Myocyte (in vitro differentiated cells): ENCODE measurements around the gene GNG2. TPM values are rescaled to one million over a fixed set of nuclear protein-coding genes. Genes with fewer than 3 reads are reported as not detected.

Source experiments
- DNase-seq: peaks from one replicate; pipeline ENCODE4 v3.0.0-alpha.2; 2012; ENCODE audit warnings: low read depth
- total RNA-seq: library from RNA; depleted of rRNA; stranded (reverse); fragments of >200 nt; gene quantifications from 2 replicates; pipeline ENCODE4 v1.2.3, GENCODE V29; 2014

The GNG2 gene
- total RNA-seq, 1 donor from 2014 or later, result 14.6 TPM

- peak; percentile 92 for DNase-seq
Observed at GRCh38 chr14:51989293-51990234, 129.2 kb downstream of the GNG2 start, which contains the start of gene RTRAF. TSS of gene RTRAF (plus strand) at chr14:51989546. CDS start at chr14:51989640, 94 bp downstream.

- DNase-seq, result no peak
Observed at GRCh38 chr14:51990488-51990887, 130.1 kb downstream of the GNG2 start.

GRCh38 chr14:51993285-51993920 lies 133.0 kb downstream of the GNG2 start:
- DNase-seq, result no peak

GRCh38 chr14:51996148-51996746 lies 135.8 kb downstream of the GNG2 start:
- peak; percentile 57 for DNase-seq

- DNase-seq, result no peak
Observed at GRCh38 chr14:51998348-51998747, 137.9 kb downstream of the GNG2 start.

GRCh38 chr14:51999084-51999483 lies 138.7 kb downstream of the GNG2 start:
- no peak for DNase-seq

GRCh38 chr14:52000019-52000582 lies 139.7 kb downstream of the GNG2 start:
- DNase-seq, result no peak

GRCh38 chr14:52000696-52001095 lies 140.3 kb downstream of the GNG2 start:
- no peak for DNase-seq

- no peak for DNase-seq
Observed at GRCh38 chr14:52002542-52002941, 142.1 kb downstream of the GNG2 start.

GRCh38 chr14:52003324-52003723 lies 142.9 kb downstream of the GNG2 start:
- no peak for DNase-seq

GRCh38 chr14:52005625-52006024 lies 145.2 kb downstream of the GNG2 start:
- DNase-seq, result no peak

- no peak for DNase-seq
Observed at GRCh38 chr14:52006361-52006760, 145.9 kb downstream of the GNG2 start.

- DNase-seq, result no peak
Observed at GRCh38 chr14:52007211-52007610, 146.8 kb downstream of the GNG2 start.

- DNase-seq, result no peak
Observed at GRCh38 chr14:52007637-52008036, 147.2 kb downstream of the GNG2 start.

- no peak for DNase-seq
Observed at GRCh38 chr14:52008136-52008535, 147.7 kb downstream of the GNG2 start.

- DNase-seq, result no peak
Observed at GRCh38 chr14:52010173-52010693, 149.8 kb downstream of the GNG2 start.

- no peak for DNase-seq
Observed at GRCh38 chr14:52011523-52011922, 151.1 kb downstream of the GNG2 start.

GRCh38 chr14:52012635-52013034 lies 152.2 kb downstream of the GNG2 start:
- peak; percentile 34 for DNase-seq

GRCh38 chr14:52013984-52014600 lies 153.7 kb downstream of the GNG2 start:
- no peak for DNase-seq

GRCh38 chr14:52014601-52015267 lies 154.3 kb downstream of the GNG2 start:
- DNase-seq, result no peak
